Central memory CD4-positive, alpha-beta T cell (primary cell): ENCODE results near the gene RAB41.
"Not testable (repeated sequence)": the region's sequence is repeated elsewhere in the genome, so short reads cannot be mapped to it uniquely, and the experiment has no call there.

ENCODE experiments used
- DNase-seq: peaks from one replicate; pipeline ENCODE4 v3.0.0; 2022

RAB41 gene

GRCh38 chrX:70292788-70293187, 10.8 kb downstream of the RAB41 start:
- no peak for DNase-seq

GRCh38 chrX:70293621-70294020, 11.6 kb downstream of the RAB41 start:
- DNase-seq: no peak

- no peak for DNase-seq
Measured at GRCh38 chrX:70301716-70302115, 19.7 kb downstream of the RAB41 start.

GRCh38 chrX:70313503-70313902, 31.5 kb downstream of the RAB41 start:
- no peak for DNase-seq

- no peak for DNase-seq
Measured at GRCh38 chrX:70322784-70323183, 40.8 kb downstream of the RAB41 start.

GRCh38 chrX:70323628-70324027, 41.7 kb downstream of the RAB41 start:
- DNase-seq: not testable (repeated sequence)

- no peak for DNase-seq
Measured at GRCh38 chrX:70324326-70324725, 42.4 kb downstream of the RAB41 start.

DNA sequence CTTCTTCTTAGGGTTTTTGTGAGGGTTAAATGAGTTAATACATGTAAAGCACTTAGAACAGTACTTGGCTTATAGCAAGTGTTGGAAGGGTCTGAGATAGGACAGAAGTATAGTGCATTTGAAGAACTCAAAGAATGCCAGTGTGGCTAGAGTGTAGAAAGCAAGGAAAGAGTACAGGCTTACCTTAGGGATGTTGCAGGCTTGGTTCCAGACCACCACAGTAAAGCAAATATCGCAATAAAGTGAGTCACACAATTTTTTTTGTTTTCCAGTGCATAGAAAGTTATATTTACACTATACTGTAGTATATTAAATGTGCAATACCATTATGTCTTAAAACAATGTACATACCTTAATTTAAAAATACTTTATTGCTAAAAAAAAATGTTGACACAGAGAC, 49.2 kb downstream of the RAB41 start:
- no peak for DNase-seq

- no peak for DNase-seq
Measured at GRCh38 chrX:70332600-70332999, 50.6 kb downstream of the RAB41 start.
